Neural cell (in vitro differentiated cells): ENCODE data around the gene FOXP3.

Experiments used
- EP300 ChIP-seq: fragments of 450-650 bp; conservative IDR thresholded peaks from 2 replicates; pipeline ENCODE4 v1.6.1; 2014; ENCODE audit warnings: antibody characterized with exemption, mild to moderate bottlenecking, moderate library complexity; ENCODE audit not compliant: poor library complexity, severe bottlenecking
- EZH2 ChIP-seq: fragments of 200-600, 300-800 bp; shearing (Covaris generic), sonication (generic); IDR thresholded peaks from 2 replicates; pipeline ENCODE4 v1.6.1; 2014; ENCODE audit warnings: antibody characterized with exemption, low read length, borderline replicate concordance, mild to moderate bottlenecking; ENCODE audit not compliant: insufficient read depth, poor library complexity, severe bottlenecking
- POLR2AphosphoS5 ChIP-seq: IDR thresholded peaks from 2 replicates; pipeline ENCODE4 v1.6.1; 2012
- RAD21 ChIP-seq: fragments of 450-650 bp; conservative IDR thresholded peaks from 2 replicates; pipeline ENCODE4 v1.6.1; 2014; ENCODE audit warnings: antibody characterized with exemption, mild to moderate bottlenecking, moderate library complexity
- REST ChIP-seq: IDR thresholded peaks from 2 replicates; pipeline ENCODE4 v1.6.1; 2012; ENCODE audit warnings: borderline replicate concordance
- TAF1 ChIP-seq: IDR thresholded peaks from 2 replicates; pipeline ENCODE4 v1.6.1; 2012; ENCODE audit warnings: low read depth
- TF ChIP-seq, protein P1 (sequence below): fragments of 450-650 bp; IDR thresholded peaks from 2 replicates; pipeline ENCODE4 v1.5.1; 2014; ENCODE audit warnings: antibody characterized with exemption, mild to moderate bottlenecking, moderate library complexity; ENCODE audit not compliant: poor library complexity, severe bottlenecking

DNA sequence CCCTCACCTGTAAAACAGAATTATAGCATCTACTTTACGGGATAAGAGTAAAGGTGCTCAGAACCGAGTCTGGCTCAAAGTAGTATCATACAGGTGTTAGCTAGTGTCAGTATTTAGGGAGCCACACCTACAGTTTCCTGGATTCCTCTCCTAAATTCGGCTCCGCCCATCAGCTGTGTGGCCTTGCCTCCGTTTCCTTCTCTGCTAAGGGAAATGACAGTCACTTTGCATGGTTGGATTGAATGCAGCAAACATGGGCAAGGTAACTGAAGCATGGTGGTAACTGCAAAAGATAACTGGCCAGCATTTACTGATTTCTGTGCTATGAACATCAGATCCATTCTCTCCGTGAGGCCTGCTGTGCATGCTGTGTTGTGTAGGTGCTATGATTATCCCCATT is 7.9 kb upstream of the FOXP3 start:
- TF ChIP-seq, protein P1, sequence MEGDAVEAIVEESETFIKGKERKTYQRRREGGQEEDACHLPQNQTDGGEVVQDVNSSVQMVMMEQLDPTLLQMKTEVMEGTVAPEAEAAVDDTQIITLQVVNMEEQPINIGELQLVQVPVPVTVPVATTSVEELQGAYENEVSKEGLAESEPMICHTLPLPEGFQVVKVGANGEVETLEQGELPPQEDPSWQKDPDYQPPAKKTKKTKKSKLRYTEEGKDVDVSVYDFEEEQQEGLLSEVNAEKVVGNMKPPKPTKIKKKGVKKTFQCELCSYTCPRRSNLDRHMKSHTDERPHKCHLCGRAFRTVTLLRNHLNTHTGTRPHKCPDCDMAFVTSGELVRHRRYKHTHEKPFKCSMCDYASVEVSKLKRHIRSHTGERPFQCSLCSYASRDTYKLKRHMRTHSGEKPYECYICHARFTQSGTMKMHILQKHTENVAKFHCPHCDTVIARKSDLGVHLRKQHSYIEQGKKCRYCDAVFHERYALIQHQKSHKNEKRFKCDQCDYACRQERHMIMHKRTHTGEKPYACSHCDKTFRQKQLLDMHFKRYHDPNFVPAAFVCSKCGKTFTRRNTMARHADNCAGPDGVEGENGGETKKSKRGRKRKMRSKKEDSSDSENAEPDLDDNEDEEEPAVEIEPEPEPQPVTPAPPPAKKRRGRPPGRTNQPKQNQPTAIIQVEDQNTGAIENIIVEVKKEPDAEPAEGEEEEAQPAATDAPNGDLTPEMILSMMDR, result no peak
- TF ChIP-seq POLR2AphosphoS5 (no peak), EZH2 (no peak), TAF1 (no peak), RAD21 (no peak), EP300 (no peak), REST (no peak)
